Activated CD4-positive, alpha-beta memory T cell treated with anti-CD3 and anti-CD28 coated beads for 36 hours (primary cell): ENCODE results near the gene RNF213. TPM values are rescaled to one million over a fixed set of nuclear protein-coding genes. Genes with fewer than 3 reads are reported as not detected.
A peak's percentile ranks its signal among the peaks of the same experiment; 100 is the strongest.

Source experiments
- CTCF ChIA-PET: fragments of 350-600 bp; sonication (Branson Sonifier 250); formaldehyde crosslinking; loops from one replicate; lab custom pipeline; 2021; ENCODE audit warnings: antibody characterized with exemption, inconsistent platforms; lab: Charles Lee
- POLR2A ChIA-PET: fragments of 350-600 bp; sonication (Branson Sonifier 250); formaldehyde crosslinking; loops from one replicate; lab custom pipeline; 2021; ENCODE audit warnings: antibody characterized with exemption; lab: Charles Lee
- DNase-seq: peaks from one replicate; pipeline ENCODE4 v3.0.0-alpha.2; 2020
- H3K27ac Mint-ChIP-seq: one replicate; pipeline ENCODE4 v1.8.0; 2021; ENCODE audit warnings: mixed read lengths
- H3K27me3 Mint-ChIP-seq: one replicate; pipeline ENCODE4 v1.8.0; 2021; ENCODE audit warnings: mixed read lengths
- H3K36me3 Mint-ChIP-seq: one replicate; pipeline ENCODE4 v1.8.0; 2021; ENCODE audit warnings: mixed read lengths
- H3K4me1 Mint-ChIP-seq: one replicate; pipeline ENCODE4 v1.8.0; 2021; ENCODE audit warnings: low read depth, mixed read lengths
- H3K4me3 Mint-ChIP-seq: one replicate; pipeline ENCODE4 v1.8.0; 2021; ENCODE audit warnings: mild to moderate bottlenecking, mixed read lengths
- H3K9me3 Mint-ChIP-seq: one replicate; pipeline ENCODE4 v1.8.0; 2021; ENCODE audit warnings: mixed read lengths
- intact Hi-C: fragments of 100-400 bp; cut with micrococcal nuclease; formaldehyde crosslinking; loops from one replicate; pipeline ENCODE4 v1.15.1; 2023
- total RNA-seq, 2 experiments: library from RNA; stranded (reverse); gene quantifications; one replicate each; pipeline ENCODE4 v1.2.3, GENCODE V29; 2021

RNF213 gene
- total RNA-seq, 2 experiments from 2014 or later, result 421 to 440 TPM

DNA sequence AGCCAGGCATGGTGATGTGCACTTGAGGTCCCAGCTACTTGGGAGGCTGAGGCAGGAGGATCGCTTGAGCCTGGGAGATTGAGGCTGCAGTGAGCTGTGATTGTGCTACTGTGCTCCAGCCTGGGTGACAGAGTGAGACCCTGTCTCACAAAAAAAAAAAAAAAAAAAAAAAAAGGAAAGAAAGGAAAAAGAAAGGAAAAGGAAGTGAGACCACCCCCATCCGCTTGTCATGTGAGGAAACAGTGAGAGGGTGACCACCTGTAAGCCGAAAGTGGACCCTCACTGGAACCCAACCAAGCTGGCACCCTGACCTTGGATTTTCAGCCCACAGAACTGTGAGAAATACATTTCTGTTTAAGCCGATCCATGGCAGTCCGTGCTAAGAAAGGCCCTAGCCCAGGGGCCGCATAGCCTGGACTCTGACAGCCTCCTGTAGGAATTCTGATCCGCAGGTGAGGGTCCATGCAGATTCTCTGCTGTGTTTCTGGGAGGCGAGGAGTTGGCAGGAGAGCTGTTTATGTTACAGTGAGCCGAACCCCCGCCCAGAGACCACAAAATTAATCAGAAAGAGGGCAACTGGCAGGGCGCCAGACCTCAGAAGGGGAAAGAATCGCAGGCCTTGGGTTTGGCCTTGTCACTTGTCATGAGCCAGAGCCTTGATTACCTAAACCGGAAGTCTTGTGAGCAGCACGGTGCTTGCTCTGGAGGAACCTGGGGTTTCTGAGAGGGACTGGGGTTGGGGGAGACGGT, 41.5 kb upstream of the RNF213 start:
- Mint-ChIP-seq H3K4me3 (peak overlapping the region; percentile 89), H3K27me3 (no peaks in the 10 kb centered on the region), H3K36me3 (peaks cover 16% of the 10 kb centered on the region), H3K27ac (peak overlapping the region; percentile 91), H3K9me3 (no peaks in the 10 kb centered on the region), H3K4me1 (peaks cover 38% of the 10 kb centered on the region)
- peak; percentile 98 for DNase-seq
- POLR2A ChIA-PET, result interaction anchor here (0.7 to 2.0 kb wide), 8 partner anchors 10 to 77 kb away, joined by 3 to 11 read pairs (median 4); partner anchors contain the start of gene RNF213
- CTCF ChIA-PET, result interaction anchor here (0.9 to 2.2 kb wide), 3 partner anchors 35 to 118 kb away, joined by 3 to 7 read pairs (median 4); partner anchors contain the start of gene GAA
- intact Hi-C loops, result loop anchor here (1.0 to 2.0 kb wide), 5 partner anchors 35 to 222 kb away; partner anchors contain the start of gene EIF4A3

DNA sequence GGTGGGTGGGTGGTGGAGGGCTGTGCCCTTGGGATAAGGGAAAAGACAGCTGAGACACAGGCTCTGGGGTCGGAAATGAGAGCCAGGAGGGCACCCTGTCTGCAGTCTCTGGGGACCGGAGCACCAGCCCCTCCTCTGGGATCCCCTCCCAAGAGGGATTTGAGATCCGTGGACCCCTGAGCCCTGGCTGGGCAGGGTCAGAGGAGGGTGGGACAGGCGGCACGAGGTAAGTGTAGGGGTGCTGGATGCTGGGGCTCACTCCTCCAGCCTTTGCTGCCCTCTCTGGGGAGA, 40.9 kb upstream of the RNF213 start:
- Mint-ChIP-seq H3K36me3 (peaks cover 16% of the 10 kb centered on the region), H3K4me1 (peaks cover 38% of the 10 kb centered on the region), H3K27me3 (no peaks in the 10 kb centered on the region), H3K9me3 (no peaks in the 10 kb centered on the region), H3K4me3 (peak overlapping the region; percentile 89), H3K27ac (peak overlapping the region; percentile 91)
- DNase-seq, result no peak
- POLR2A ChIA-PET, result interaction anchor here (0.7 to 2.0 kb wide), 10 partner anchors 9 to 77 kb away, joined by 3 to 11 read pairs (median 3); partner anchors contain the start of gene RNF213
- CTCF ChIA-PET, result interaction anchor here (0.9 to 2.2 kb wide), 3 partner anchors 34 to 118 kb away, joined by 3 to 7 read pairs (median 4); partner anchors contain the start of gene GAA
- intact Hi-C loops, result loop anchor here (1.0 to 2.0 kb wide), 5 partner anchors 35 to 222 kb away; partner anchors contain the start of gene EIF4A3

DNA sequence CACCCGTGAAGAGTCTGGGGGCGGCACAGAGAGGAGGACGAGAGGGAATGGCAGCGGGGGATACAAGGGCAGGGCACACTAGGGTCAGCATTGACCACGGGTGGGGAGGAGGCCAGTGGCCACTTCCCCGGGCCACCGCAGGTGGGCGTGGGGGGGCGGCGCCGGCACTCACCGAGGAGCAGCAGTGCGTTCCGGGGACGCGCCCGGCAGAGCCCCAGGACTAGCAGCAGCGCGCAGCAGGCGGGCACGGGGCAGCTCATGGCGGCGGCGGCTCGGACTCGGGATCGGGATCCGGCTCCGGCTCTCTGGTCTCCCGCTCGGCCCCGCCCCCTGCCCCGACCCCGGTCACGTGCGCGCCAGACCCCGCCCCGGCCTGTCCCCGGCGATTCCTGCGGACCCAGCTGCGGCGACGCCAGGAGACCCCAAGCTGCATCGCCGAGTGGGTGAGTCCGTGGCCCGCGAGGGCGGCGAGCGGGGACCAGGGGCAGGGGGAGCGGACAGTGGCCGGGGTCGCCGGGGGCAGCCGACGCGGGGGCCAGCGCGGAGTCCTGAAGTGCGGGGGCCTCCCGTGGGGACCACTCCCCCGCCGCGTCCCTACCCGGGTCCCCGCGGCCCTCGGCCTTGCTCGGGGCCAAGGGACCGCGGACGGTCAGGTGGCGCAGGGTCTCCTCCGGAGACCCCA, 40.5 kb upstream of the RNF213 start, which contains the start of the genes SGSH and SLC26A11:
TSS of gene SGSH (minus strand) at position 280 of the 682 bp plus-strand sequence. CDS start at position 260, 20 bp downstream.
TSS of gene SLC26A11 (plus strand) at position 374 of the 682 bp plus-strand sequence. CDS start 1,134 bp downstream, outside the sequence.
- H3K4me3 Mint-ChIP-seq, result peak within 1 kb of the TSS; percentile 89
- H3K27me3 Mint-ChIP-seq, result no peaks in the 10 kb centered on the region
- H3K4me1 Mint-ChIP-seq, result peaks cover 38% of the 10 kb centered on the region
- peak; percentile 81 for DNase-seq
- peak within 1 kb of the TSS; percentile 91 for H3K27ac Mint-ChIP-seq
- H3K9me3 Mint-ChIP-seq, result no peaks in the 10 kb centered on the region
- peaks cover 16% of the 10 kb centered on the region for H3K36me3 Mint-ChIP-seq
- intact Hi-C loops, result no loop called here
- ChIA-PET CTCF (interaction anchor here (1.7 kb wide), 1 partner anchor 34 kb away, joined by 4 read pairs; no protein-coding TSS in a partner anchor), POLR2A (interaction anchor here (0.7 to 2.0 kb wide), 7 partner anchors 9 to 78 kb away, joined by 3 to 11 read pairs (median 3); partner anchors contain the start of gene RNF213)

DNA sequence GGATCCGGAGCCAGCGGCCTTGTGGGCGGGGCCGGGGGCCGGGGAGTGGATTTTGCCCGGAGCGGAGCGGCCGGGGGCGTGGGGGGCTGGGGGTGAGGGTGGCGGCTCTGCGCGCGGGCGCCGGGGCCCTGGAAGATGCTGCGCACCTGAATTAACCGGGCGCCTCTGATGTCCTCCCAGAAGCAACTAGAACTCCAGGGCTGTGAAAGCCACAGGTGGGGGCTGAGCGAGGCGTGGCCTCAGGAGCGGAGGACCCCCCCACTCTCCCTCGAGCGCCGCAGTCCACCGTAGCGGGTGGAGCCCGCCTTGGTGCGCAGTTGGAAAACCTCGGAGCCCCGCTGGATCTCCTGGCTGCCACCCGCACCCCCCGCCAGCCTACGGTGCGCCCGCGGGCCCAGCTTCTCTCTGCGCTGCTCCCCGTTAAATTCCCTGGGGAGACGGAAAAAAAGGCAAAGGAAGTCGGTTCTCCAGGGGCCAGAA, 39.9 kb upstream of the RNF213 start:
- DNase-seq, result peak; percentile 19
- CTCF ChIA-PET, result interaction anchor here (1.7 kb wide), 1 partner anchor 33 kb away, joined by 4 read pairs; no protein-coding TSS in a partner anchor
- Mint-ChIP-seq H3K4me1 (peaks cover 38% of the 10 kb centered on the region), H3K4me3 (peak overlapping the region; percentile 74), H3K36me3 (peaks cover 14% of the 10 kb centered on the region), H3K27ac (peak overlapping the region; percentile 77), H3K27me3 (no peaks in the 10 kb centered on the region), H3K9me3 (no peaks in the 10 kb centered on the region)
- intact Hi-C loops, result no loop called here
- POLR2A ChIA-PET, result interaction anchor here (1.0 to 2.0 kb wide), 5 partner anchors 17 to 60 kb away, joined by 3 to 11 read pairs (median 6); partner anchors contain the start of gene RNF213

DNA sequence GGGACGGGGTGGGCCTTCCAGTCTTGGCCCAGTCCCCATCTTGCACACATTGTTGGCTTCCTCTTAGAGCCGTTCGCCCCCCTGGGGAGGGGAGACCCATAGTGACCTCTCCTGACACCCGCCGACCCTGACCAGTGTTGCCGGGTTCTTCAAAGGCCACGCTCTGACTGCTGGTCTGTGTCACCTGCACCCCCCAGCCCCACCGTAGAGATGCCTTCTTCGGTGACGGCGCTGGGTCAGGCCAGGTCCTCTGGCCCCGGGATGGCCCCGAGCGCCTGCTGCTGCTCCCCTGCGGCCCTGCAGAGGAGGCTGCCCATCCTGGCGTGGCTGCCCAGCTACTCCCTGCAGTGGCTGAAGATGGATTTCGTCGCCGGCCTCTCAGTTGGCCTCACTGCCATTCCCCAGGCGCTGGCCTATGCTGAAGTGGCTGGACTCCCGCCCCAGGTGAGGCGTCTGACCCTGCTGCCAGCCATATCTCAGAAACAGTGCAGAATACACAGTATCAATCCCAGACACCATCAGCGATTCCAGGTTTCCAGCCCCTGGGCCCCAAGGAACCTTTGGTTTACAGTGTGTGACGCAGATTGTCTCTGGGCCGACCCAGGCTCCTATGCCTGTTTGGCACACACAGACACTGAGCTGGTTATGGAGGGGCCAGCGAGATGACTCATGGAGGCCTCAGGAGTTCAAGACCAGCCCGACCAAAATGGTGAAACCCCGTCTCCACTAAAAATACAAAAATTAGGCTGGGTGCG, 39.1 kb upstream of the RNF213 start:
- no peaks in the 10 kb centered on the region for H3K27me3 Mint-ChIP-seq
- ChIA-PET POLR2A (no interaction called here), CTCF (no interaction called here)
- peak overlapping the region; percentile 74 for H3K4me3 Mint-ChIP-seq
- intact Hi-C loops, result no loop called here
- peaks cover 9% of the 10 kb centered on the region for H3K36me3 Mint-ChIP-seq
- H3K27ac Mint-ChIP-seq, result peak overlapping the region; percentile 77
- H3K9me3 Mint-ChIP-seq, result no peaks in the 10 kb centered on the region
- H3K4me1 Mint-ChIP-seq, result peaks cover 33% of the 10 kb centered on the region
- DNase-seq, result no peak

DNA sequence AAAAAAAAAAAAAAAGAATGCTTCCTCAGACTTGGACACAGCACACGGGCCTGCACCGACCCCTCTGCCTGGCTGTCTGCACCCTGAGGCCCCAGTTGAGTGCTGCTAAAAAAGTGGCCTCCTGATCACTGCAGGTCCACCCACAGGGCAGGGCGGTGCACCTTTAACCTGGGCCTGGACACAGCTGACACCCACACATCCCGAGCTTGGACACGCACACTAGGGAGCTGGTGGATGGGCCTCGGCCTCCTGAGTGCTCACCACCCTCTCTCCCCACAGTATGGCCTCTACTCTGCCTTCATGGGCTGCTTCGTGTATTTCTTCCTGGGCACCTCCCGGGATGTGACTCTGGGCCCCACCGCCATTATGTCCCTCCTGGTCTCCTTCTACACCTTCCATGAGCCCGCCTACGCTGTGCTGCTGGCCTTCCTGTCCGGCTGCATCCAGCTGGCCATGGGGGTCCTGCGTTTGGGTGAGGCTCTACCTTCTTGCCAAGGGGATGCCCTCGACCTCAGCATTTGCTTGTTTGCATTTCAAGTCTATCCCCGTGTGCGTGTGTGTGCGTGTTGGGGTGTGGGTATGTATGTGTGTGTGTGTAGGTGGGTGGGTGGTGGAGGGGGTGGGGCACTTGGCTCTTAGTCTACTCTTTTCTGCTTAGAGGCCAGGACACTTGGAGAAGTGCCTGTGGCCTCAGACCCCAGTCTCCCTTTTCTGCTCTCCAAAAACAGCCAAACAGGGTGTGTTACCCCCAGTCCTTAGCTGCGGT, 38.1 kb upstream of the RNF213 start:
- Mint-ChIP-seq H3K27me3 (no peaks in the 10 kb centered on the region), H3K36me3 (peaks cover 2% of the 10 kb centered on the region), H3K4me3 (no peak overlapping the region), H3K9me3 (no peaks in the 10 kb centered on the region), H3K27ac (no peak overlapping the region), H3K4me1 (peaks cover 30% of the 10 kb centered on the region)
- intact Hi-C loops, result no loop called here
- ChIA-PET CTCF (interaction anchor here (0.7 kb wide), 1 partner anchor 121 kb away, joined by 3 read pairs; the partner anchor contains the start of gene GAA), POLR2A (no interaction called here)
- no peak for DNase-seq

DNA sequence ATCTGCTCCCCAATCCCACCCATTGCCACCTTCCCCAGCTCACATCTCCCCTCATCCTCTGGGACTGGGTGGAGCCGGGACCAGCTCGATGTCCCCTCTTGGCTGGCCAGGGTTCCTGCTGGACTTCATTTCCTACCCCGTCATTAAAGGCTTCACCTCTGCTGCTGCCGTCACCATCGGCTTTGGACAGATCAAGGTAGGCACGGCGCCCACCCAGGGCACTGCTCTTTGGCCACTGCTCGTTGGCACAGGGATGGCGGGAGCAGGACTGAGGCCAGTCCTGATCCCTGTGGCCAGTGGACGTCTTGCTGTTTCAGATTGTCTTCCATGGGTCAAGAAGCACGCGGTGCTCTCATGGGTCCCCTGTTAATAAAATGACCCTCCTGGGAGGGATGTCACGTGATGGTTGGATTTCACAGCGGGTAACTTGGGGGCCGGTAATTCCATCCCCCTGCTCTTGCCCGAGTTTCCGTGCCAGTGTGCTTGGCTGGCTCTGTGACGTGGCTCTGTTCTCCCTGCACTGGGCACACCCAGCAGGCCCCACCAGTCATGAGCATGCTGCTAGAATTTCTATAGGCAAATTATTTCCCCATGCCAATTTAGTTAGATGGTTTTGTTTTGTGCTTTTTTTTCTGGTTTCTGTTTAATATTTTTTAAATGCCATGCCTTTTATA, 37.4 kb upstream of the RNF213 start:
- intact Hi-C loops, result no loop called here
- Mint-ChIP-seq H3K4me3 (no peak overlapping the region), H3K27ac (no peak overlapping the region), H3K9me3 (no peaks in the 10 kb centered on the region), H3K27me3 (no peaks in the 10 kb centered on the region), H3K4me1 (peaks cover 23% of the 10 kb centered on the region), H3K36me3 (no peaks in the 10 kb centered on the region)
- no peak for DNase-seq
- ChIA-PET POLR2A (no interaction called here), CTCF (interaction anchor here (0.7 kb wide), 1 partner anchor 122 kb away, joined by 3 read pairs; the partner anchor contains the start of gene GAA)

DNA sequence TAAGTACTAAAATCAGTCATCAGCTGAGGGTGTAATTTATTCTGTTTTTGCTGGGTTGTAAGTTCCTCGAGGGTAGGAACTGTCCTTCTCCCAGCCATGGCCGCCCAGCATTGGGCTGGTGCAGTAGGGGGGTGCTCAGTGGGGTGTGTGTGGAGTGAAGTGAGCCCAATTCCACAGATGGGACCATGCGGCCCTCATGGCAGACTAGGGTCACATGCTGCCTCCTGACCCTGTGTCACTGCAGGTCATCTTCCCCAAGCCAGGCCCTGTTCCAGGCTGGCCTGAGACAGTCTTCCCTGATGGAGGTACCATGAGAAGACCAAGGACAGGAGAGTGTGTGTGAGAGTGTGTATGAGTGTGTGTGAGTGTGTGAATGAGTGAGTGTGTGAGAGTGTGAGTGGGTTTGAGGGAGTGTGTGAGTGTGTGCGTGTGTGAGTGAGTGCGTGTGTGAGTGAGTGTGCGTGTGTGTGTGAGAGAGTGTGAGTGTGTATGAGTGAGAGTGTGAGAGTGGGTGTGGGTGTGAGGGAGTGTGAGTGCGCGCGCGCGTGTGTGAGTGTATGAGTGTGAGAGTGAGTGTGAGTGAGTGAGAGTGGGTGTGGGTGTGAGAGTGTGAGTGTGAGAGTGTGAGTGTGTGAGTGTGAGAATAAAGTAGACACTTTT, 36.7 kb upstream of the RNF213 start:
- ChIA-PET CTCF (no interaction called here), POLR2A (no interaction called here)
- H3K4me3 Mint-ChIP-seq, result no peak overlapping the region
- H3K27me3 Mint-ChIP-seq, result no peaks in the 10 kb centered on the region
- no peak overlapping the region for H3K27ac Mint-ChIP-seq
- intact Hi-C loops, result no loop called here
- peaks cover 17% of the 10 kb centered on the region for H3K4me1 Mint-ChIP-seq
- H3K36me3 Mint-ChIP-seq, result no peaks in the 10 kb centered on the region
- no peak for DNase-seq
- H3K9me3 Mint-ChIP-seq, result no peaks in the 10 kb centered on the region

DNA sequence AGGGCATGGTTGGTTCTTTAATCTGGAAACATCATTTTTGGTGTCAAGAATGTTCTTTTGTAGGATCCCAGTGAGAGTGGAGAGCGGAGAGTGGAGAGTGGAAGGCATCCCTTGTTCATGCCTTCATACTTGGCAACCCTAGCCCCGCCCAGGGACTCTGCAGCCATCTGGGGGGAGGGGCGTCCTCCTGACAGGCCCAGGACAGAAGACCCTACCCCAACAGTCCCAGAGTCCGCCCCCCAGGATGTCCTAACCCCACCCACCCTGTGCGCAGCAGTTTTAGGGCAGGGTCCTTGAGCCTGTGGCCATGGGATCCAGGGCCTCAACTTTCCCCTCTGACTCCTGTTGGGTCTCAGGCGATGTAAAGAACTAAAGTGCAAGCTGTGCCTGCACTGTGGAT, 36.0 kb upstream of the RNF213 start:
- CTCF ChIA-PET, result no interaction called here
- no peak overlapping the region for H3K27ac Mint-ChIP-seq
- H3K36me3 Mint-ChIP-seq, result no peaks in the 10 kb centered on the region
- POLR2A ChIA-PET, result no interaction called here
- H3K9me3 Mint-ChIP-seq, result no peaks in the 10 kb centered on the region
- intact Hi-C loops, result no loop called here
- no peak overlapping the region for H3K4me3 Mint-ChIP-seq
- H3K4me1 Mint-ChIP-seq, result peaks cover 12% of the 10 kb centered on the region
- no peak for DNase-seq
- no peaks in the 10 kb centered on the region for H3K27me3 Mint-ChIP-seq

DNA sequence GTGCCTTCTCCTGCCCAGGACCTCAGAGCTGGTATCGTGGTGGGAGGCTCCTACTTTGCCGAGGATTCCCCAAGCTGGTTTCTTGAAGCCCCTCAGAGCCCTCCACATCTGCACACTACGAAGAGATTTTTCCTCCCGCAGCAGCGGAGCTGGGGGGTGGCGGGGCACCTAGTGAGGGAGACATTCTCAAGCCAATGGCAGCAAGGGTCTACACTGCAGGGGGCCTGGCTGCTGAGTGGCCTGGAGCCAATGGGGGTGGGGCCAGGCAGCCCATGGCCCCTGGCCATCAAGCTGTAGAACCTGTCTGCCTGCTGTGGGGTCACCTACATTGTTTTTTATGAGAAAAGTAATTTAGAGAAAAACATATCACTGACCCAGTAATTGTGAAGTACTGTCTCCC, 35.4 kb upstream of the RNF213 start:
- H3K36me3 Mint-ChIP-seq, result peaks cover 1% of the 10 kb centered on the region
- no peak for DNase-seq
- H3K4me1 Mint-ChIP-seq, result peaks cover 12% of the 10 kb centered on the region
- ChIA-PET POLR2A (no interaction called here), CTCF (interaction anchor here (1.1 kb wide), 1 partner anchor 18 kb away, joined by 3 read pairs; no protein-coding TSS in a partner anchor)
- no peak overlapping the region for H3K4me3 Mint-ChIP-seq
- intact Hi-C loops, result no loop called here
- no peaks in the 10 kb centered on the region for H3K27me3 Mint-ChIP-seq
- no peak overlapping the region for H3K27ac Mint-ChIP-seq
- no peaks in the 10 kb centered on the region for H3K9me3 Mint-ChIP-seq
